NB4 (cell line): ENCODE results near the gene LRCH1.

Experiments used
- DNase-seq: peaks from one replicate; pipeline ENCODE4 v3.0.0; 2010; ENCODE audit warnings: low read depth
- H3K4me3 ChIP-seq: one replicate; pipeline ENCODE4 v1.5.1; 2011; ENCODE audit warnings: mild to moderate bottlenecking, low read depth, low read length, moderate library complexity
- CTCF ChIP-seq: IDR thresholded peaks from one replicate; pipeline ENCODE4 v1.5.1; 2012; ENCODE audit warnings: low read depth, low read length
- MAX ChIP-seq: IDR thresholded peaks from 2 replicates; pipeline ENCODE4 v1.6.1; 2011; ENCODE audit warnings: low read depth, low read length
- MYC ChIP-seq: IDR thresholded peaks from 2 replicates; pipeline ENCODE4 v1.6.1; 2011; ENCODE audit warnings: low read depth, low read length
- POLR2A ChIP-seq: IDR thresholded peaks from 2 replicates; pipeline ENCODE4 v1.6.1; 2011; ENCODE audit warnings: mild to moderate bottlenecking; ENCODE audit not compliant: insufficient read length; ENCODE audit errors: extremely low read depth

Gene LRCH1

GRCh38 chr13:46546084-46546768, 6.7 kb upstream of the LRCH1 start:
- DNase-seq = no peak
- TF ChIP-seq MAX (no peak), CTCF (no peak), MYC (no peak), POLR2A (no peak)

GRCh38 chr13:46550822-46551221, 2.1 kb upstream of the LRCH1 start:
- H3K4me3 ChIP-seq = no peak overlapping the region
- no peak for TF ChIP-seq CTCF
- TF ChIP-seq MYC = no peak
- TF ChIP-seq MAX = no peak
- TF ChIP-seq POLR2A = no peak
- DNase-seq = no peak

More at GRCh38 chr13:46546084-46546768, 6.7 kb upstream of the LRCH1 start:
- no peak overlapping the region for H3K4me3 ChIP-seq

GRCh38 chr13:46551410-46552302, 1.3 kb upstream of the LRCH1 start:
- peak; percentile 85 for DNase-seq
- no peak overlapping the region for H3K4me3 ChIP-seq
- peak; percentile 77 for TF ChIP-seq MAX
- TF ChIP-seq MYC = 0 out of 2 replicates have a peak, but pooled peaks have one; percentile 13
- peak; percentile 93 for TF ChIP-seq CTCF
- TF ChIP-seq POLR2A = no peak

GRCh38 chr13:46552303-46552682, 677 bp upstream of the LRCH1 start:
- peak; percentile 11 for DNase-seq
- peak overlapping the region; percentile 76 for H3K4me3 ChIP-seq
- TF ChIP-seq MYC = no peak
- no peak for TF ChIP-seq MAX
- TF ChIP-seq POLR2A = no peak
- TF ChIP-seq CTCF = no peak

- DNase-seq = no peak
- peak overlapping the region; percentile 88 for H3K4me3 ChIP-seq
- TF ChIP-seq MYC (no peak), MAX (no peak), CTCF (no peak), POLR2A (no peak)
These were observed 533 bp downstream of the LRCH1 start for GRCh38 chr13:46553521-46553885.
